AG04449 (cell line): ENCODE data around the gene ARHGAP11A.

ENCODE experiments used
- CTCF ChIA-PET: fragments of 350-600 bp; formaldehyde crosslinking; extraction: SDS; loops from one replicate; lab custom pipeline; 2021; ENCODE audit warnings: antibody characterized with exemption; lab: Yijun Ruan, JAX
- POLR2A ChIA-PET: fragments of 400-600, 350-600 bp; formaldehyde crosslinking; extraction: SDS; loops from one replicate; lab custom pipeline; 2020; ENCODE audit warnings: antibody characterized with exemption, inconsistent platforms; lab: Yijun Ruan, JAX
- DNase-seq: peaks from one replicate; pipeline ENCODE4 v3.0.0-alpha.2; 2010; ENCODE audit warnings: low read depth, low spot score
- H3K4me3 ChIP-seq: 2 replicates; pipeline ENCODE4 v1.5.1; 2011; ENCODE audit warnings: low read depth, mild to moderate bottlenecking, control low read depth, low read length
- CTCF ChIP-seq: IDR thresholded peaks from one replicate; pipeline ENCODE4 v1.5.1; 2011; ENCODE audit warnings: mild to moderate bottlenecking, moderate library complexity, low read length, control low read depth, inconsistent platforms; ENCODE audit not compliant: insufficient read depth; ENCODE audit errors: missing control alignments

The ARHGAP11A gene

GRCh38 chr15:32637704-32638103 lies 22.4 kb downstream of the ARHGAP11A start:
- DNase-seq: no peak
- no peak for TF ChIP-seq CTCF
- H3K4me3 ChIP-seq: no peak overlapping the region
- ChIA-PET POLR2A (no interaction called here), CTCF (interaction anchor here (1.6 kb wide), 1 partner anchor 11 kb away, joined by 7 read pairs; no protein-coding TSS in a partner anchor)

GRCh38 chr15:32641517-32642059 lies 26.3 kb downstream of the ARHGAP11A start, which contains the start of gene SCG5:
SCG5 (plus strand) TSS chr15:32641710; CDS start chr15:32643593, 1,883 bp downstream.
- no peak for DNase-seq
- POLR2A ChIA-PET: no interaction called here
- TF ChIP-seq CTCF: no peak
- no peak within 1 kb of the TSS for H3K4me3 ChIP-seq
- CTCF ChIA-PET: interaction anchor here (3.4 kb wide), 1 partner anchor 8 kb away, joined by 26 read pairs; no protein-coding TSS in a partner anchor

GRCh38 chr15:32642667-32643435 lies 27.5 kb downstream of the ARHGAP11A start:
- no peak overlapping the region for H3K4me3 ChIP-seq
- DNase-seq: no peak
- ChIA-PET CTCF (interaction anchor here (1.0 to 10.0 kb wide), 4 partner anchors 11 to 354 kb away, joined by 3 to 150 read pairs (median 4); no protein-coding TSS in a partner anchor), POLR2A (no interaction called here)
- TF ChIP-seq CTCF: no peak

- ChIA-PET POLR2A (no interaction called here), CTCF (interaction anchor here (0.7 to 10.0 kb wide), 7 partner anchors 8 to 442 kb away, joined by 3 to 150 read pairs (median 3); no protein-coding TSS in a partner anchor)
- no peak for DNase-seq
- H3K4me3 ChIP-seq: no peak overlapping the region
- no peak for TF ChIP-seq CTCF
Measured at GRCh38 chr15:32643907-32644445, 28.7 kb downstream of the ARHGAP11A start.

GRCh38 chr15:32646291-32646690 lies 31.0 kb downstream of the ARHGAP11A start:
- DNase-seq: no peak
- CTCF ChIA-PET: interaction anchor here (1.0 to 10.0 kb wide), 4 partner anchors 8 to 350 kb away, joined by 3 to 150 read pairs (median 3); no protein-coding TSS in a partner anchor
- no peak for TF ChIP-seq CTCF
- POLR2A ChIA-PET: no interaction called here
- no peak overlapping the region for H3K4me3 ChIP-seq
